ENCODE results near the gene ARHGAP22.

The ARHGAP22 gene

DNA sequence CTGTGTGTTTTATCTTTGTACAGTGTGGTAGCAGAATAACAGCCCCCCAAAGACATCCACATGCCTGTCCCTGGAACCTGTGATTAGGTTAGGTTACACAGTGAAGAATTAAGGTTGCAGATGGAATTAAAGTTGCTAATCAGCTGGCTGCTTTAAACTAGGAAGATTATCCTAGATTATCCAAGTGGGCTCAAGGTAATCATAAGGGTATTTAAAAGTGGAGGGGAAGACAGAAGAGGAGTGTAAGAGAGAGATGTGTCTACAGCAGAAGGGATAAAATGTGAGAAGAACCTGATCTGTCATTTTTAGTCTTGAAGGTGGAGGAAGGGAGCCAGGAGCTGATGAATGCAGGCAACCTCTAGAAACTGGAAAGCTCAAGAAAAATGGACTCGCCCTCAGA is 117.6 kb downstream of the ARHGAP22 start:
- Histone ChIP-seq H3K4me3 (replicated peaks; ENCODE audit: insufficient read depth, low read length) (no peak overlapping the region), H3K27ac (replicated peaks) (no peak overlapping the region), H3K27me3 (ENCODE audit: insufficient read depth, poor library complexity, severe bottlenecking) (no peaks in the 10 kb centered on the region)
- DNase-seq (ENCODE audit: low read depth in 1 of 2, low spot score in 1 of 2): no peak
- TF ChIP-seq, protein P1, sequence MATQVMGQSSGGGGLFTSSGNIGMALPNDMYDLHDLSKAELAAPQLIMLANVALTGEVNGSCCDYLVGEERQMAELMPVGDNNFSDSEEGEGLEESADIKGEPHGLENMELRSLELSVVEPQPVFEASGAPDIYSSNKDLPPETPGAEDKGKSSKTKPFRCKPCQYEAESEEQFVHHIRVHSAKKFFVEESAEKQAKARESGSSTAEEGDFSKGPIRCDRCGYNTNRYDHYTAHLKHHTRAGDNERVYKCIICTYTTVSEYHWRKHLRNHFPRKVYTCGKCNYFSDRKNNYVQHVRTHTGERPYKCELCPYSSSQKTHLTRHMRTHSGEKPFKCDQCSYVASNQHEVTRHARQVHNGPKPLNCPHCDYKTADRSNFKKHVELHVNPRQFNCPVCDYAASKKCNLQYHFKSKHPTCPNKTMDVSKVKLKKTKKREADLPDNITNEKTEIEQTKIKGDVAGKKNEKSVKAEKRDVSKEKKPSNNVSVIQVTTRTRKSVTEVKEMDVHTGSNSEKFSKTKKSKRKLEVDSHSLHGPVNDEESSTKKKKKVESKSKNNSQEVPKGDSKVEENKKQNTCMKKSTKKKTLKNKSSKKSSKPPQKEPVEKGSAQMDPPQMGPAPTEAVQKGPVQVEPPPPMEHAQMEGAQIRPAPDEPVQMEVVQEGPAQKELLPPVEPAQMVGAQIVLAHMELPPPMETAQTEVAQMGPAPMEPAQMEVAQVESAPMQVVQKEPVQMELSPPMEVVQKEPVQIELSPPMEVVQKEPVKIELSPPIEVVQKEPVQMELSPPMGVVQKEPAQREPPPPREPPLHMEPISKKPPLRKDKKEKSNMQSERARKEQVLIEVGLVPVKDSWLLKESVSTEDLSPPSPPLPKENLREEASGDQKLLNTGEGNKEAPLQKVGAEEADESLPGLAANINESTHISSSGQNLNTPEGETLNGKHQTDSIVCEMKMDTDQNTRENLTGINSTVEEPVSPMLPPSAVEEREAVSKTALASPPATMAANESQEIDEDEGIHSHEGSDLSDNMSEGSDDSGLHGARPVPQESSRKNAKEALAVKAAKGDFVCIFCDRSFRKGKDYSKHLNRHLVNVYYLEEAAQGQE (IDR thresholded peaks at IDR 0.05; ENCODE audit: insufficient replicate concordance, low read depth): no peak
- TF ChIP-seq GABPA (IDR thresholded peaks at IDR 0.05; ENCODE audit: low read depth) (no peak), POLR2AphosphoS5 (IDR thresholded peaks at IDR 0.05; ENCODE audit: low read depth) (no peak), SPI1 (IDR thresholded peaks at IDR 0.05; ENCODE audit: borderline replicate concordance, low read depth) (no peak)
- TF ChIP-seq, protein P2, sequence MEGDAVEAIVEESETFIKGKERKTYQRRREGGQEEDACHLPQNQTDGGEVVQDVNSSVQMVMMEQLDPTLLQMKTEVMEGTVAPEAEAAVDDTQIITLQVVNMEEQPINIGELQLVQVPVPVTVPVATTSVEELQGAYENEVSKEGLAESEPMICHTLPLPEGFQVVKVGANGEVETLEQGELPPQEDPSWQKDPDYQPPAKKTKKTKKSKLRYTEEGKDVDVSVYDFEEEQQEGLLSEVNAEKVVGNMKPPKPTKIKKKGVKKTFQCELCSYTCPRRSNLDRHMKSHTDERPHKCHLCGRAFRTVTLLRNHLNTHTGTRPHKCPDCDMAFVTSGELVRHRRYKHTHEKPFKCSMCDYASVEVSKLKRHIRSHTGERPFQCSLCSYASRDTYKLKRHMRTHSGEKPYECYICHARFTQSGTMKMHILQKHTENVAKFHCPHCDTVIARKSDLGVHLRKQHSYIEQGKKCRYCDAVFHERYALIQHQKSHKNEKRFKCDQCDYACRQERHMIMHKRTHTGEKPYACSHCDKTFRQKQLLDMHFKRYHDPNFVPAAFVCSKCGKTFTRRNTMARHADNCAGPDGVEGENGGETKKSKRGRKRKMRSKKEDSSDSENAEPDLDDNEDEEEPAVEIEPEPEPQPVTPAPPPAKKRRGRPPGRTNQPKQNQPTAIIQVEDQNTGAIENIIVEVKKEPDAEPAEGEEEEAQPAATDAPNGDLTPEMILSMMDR (IDR thresholded peaks at IDR 0.05; ENCODE audit: insufficient read depth, low read length): no peak

DNA sequence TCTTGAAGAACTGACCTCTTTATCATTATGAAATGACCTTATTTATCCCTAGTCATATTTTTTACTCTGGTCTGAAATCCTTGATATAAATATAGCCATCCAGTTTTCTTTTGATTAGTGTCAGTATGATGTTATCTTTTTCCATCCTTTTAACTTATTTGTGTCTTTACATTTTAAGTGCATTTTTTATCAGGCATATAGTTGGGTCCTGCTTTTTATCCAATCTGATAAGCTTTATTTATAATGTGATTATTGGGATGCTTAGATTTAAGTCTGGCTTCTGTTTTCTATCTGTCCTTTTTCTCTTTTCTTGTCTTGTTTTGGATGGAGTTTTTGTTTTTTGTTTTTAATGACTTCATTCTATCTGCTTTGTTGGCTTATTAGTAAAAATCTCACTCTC is 119.2 kb downstream of the ARHGAP22 start:
- TF ChIP-seq, protein P2 (IDR thresholded peaks at IDR 0.05; ENCODE audit: insufficient read depth, low read length): no peak
- TF ChIP-seq SPI1 (IDR thresholded peaks at IDR 0.05; ENCODE audit: borderline replicate concordance, low read depth): no peak
- no peak for TF ChIP-seq GABPA (IDR thresholded peaks at IDR 0.05; ENCODE audit: low read depth)
- H3K4me3 ChIP-seq (replicated peaks; ENCODE audit: insufficient read depth, low read length): no peak overlapping the region
- H3K27me3 ChIP-seq (ENCODE audit: insufficient read depth, poor library complexity, severe bottlenecking): no peaks in the 10 kb centered on the region
- no peak for DNase-seq (ENCODE audit: low read depth in 1 of 2, low spot score in 1 of 2)
- no peak overlapping the region for H3K27ac ChIP-seq (replicated peaks)

DNA sequence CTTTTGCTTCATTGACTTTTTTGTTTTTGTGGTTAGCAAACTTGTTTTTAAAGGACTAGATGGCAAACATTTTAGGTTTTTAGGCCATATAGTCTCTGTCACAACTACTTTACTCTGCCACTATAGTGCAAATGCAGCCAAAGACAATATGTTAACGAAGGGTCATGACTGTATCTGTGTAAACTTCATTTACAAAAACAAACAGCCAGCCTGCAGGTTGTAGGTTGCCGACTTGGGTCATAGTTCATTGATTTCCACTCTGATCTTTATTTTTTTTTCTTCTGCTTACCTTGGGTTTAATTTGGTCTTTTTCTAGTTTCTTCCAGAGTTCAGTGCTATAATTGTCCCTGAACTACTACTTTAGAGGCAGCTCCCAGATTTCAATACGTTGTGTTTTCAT is 120.0 kb downstream of the ARHGAP22 start:
- Histone ChIP-seq H3K4me3 (replicated peaks; ENCODE audit: insufficient read depth, low read length) (no peak overlapping the region), H3K27me3 (ENCODE audit: insufficient read depth, poor library complexity, severe bottlenecking) (no peaks in the 10 kb centered on the region), H3K27ac (replicated peaks) (no peak overlapping the region)
- TF ChIP-seq, protein P1 (IDR thresholded peaks at IDR 0.05; ENCODE audit: insufficient replicate concordance, low read depth): no peak
- TF ChIP-seq POLR2AphosphoS5 (IDR thresholded peaks at IDR 0.05; ENCODE audit: low read depth) (no peak), GABPA (IDR thresholded peaks at IDR 0.05; ENCODE audit: low read depth) (no peak), SPI1 (IDR thresholded peaks at IDR 0.05; ENCODE audit: borderline replicate concordance, low read depth) (no peak)
- TF ChIP-seq, protein P2 (IDR thresholded peaks at IDR 0.05; ENCODE audit: insufficient read depth, low read length): no peak
- no peak for DNase-seq (ENCODE audit: low read depth in 1 of 2, low spot score in 1 of 2)

DNA sequence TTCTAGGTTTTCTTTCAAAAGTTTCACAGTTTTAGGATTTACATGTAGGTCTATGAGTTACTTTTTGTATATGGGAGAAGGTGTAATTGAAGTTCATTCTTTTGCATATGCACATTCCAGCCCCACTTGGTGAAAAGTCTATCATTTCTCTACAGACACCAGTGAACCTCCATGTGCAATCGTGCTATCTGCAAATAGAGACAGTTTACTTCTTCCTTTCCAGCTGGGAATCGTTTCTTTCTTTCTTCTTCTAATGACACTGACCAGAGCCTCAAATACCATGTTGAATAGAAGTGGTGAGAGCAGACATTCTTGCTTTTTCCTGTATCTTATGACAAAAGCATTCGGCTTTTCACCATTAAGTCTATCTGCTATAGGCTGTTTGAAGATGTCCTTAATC is 122.7 kb downstream of the ARHGAP22 start:
- TF ChIP-seq, protein P1 (IDR thresholded peaks at IDR 0.05; ENCODE audit: insufficient replicate concordance, low read depth): no peak
- no peak overlapping the region for H3K4me3 ChIP-seq (replicated peaks; ENCODE audit: insufficient read depth, low read length)
- no peak for DNase-seq (ENCODE audit: low read depth in 1 of 2, low spot score in 1 of 2)
- no peak overlapping the region for H3K27ac ChIP-seq (replicated peaks)
- H3K27me3 ChIP-seq (ENCODE audit: insufficient read depth, poor library complexity, severe bottlenecking): no peaks in the 10 kb centered on the region
